H54 (cell line): ENCODE data around the gene FAM161B.
"Not testable (repeated sequence)": the region's sequence is repeated elsewhere in the genome, so short reads cannot be mapped to it uniquely, and the experiment has no call there.

Source experiments
- DNase-seq: peaks from one replicate; pipeline ENCODE4 v3.0.0; 2011; ENCODE audit warnings: low spot score, mixed read lengths; ENCODE audit not compliant: insufficient read length
- FAIRE-seq: peaks from 3 replicates; lab custom pipeline; 2011; peaks lifted over from hg19 to GRCh38; lab: Jason Lieb, UNC
- POLR2A ChIP-seq: IDR thresholded peaks from 2 replicates; pipeline ENCODE4 v1.6.1; 2011; ENCODE audit warnings: low read depth, mild to moderate bottlenecking, low read length

The FAM161B gene, protein sequence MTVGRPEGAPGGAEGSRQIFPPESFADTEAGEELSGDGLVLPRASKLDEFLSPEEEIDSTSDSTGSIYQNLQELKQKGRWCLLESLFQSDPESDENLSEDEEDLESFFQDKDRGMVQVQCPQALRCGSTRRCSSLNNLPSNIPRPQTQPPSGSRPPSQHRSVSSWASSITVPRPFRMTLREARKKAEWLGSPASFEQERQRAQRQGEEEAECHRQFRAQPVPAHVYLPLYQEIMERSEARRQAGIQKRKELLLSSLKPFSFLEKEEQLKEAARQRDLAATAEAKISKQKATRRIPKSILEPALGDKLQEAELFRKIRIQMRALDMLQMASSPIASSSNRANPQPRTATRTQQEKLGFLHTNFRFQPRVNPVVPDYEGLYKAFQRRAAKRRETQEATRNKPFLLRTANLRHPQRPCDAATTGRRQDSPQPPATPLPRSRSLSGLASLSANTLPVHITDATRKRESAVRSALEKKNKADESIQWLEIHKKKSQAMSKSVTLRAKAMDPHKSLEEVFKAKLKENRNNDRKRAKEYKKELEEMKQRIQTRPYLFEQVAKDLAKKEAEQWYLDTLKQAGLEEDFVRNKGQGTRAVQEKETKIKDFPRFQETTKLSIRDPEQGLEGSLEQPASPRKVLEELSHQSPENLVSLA

DNA sequence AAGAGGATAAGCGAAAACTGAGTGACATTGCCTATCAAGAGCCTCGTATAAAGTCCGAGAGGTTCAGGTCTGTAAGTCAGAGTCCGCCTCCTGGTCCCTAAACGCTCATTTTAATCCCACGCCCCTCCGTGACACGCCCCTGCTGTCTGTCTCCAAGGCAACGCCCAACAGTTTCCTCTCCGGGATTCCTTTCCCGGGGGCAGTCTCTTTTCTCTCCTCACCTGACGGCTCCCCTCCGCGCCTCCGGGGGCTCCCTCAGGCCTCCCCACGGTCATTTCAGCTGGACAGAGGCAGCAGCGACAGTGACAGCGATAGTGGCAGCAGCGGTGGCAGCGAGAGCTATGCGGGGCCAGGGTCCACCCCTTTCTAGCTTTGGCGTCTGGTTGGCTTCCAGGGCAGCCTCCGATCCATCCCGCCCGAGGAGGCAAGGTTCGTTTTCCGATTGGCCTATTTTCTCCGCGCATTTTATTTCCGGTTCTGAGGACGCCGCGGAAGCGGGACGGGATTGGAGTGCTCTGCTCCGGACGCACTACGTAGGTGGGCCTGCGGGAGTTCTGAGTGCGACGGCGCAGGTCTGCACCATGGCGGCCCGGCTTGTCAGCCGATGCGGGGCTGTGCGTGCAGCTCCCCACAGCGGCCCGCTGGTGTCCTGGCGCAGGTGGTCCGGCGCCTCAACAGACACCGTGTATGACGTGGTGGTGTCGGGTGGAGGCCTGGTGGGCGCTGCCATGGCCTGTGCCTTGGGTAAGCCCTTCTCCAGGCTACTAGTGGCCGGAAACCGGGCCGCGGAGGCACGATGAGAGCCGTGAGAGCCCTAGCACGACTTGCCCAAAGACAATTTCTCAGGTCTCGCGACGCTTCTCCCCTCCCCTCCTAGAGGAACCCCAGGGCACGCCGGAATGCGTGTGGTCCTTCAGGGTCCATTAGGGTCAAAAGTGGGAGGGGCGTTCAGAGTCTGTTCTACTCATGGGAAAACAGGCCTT lies at the start of gene FAM161B, which contains the start of gene COQ6:
Gene FAM161B, minus strand, starts transcription at position 343 of the 983 bp plus-strand sequence. Its CDS starts 68 bp downstream, at position 275.
Gene COQ6, plus strand, starts transcription at position 551 of the 983 bp plus-strand sequence. Its CDS starts 31 bp downstream, at position 582.
- DNase-seq, result peak; percentile 78
- FAIRE-seq, result peak; percentile 81
- TF ChIP-seq POLR2A, result peak; percentile 66

DNA sequence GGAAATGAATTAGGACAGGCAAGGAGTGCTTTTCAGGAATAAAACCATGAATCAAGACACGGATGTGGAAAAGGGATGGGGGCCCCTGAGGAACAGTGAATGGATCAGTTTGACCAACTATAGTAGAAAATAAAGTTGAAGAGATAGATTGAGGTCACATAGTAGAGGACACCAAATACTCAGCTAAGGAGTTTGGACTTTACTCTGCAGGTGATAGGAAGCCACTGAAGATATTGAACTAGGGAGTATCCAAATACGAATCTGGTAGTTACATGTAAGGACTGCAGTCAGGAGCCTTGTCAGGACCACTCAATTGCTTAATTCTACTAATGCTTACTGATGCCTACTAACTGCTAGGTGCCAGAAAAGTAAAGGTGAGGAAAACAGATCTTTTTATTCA lies 48.8 kb upstream of the FAM161B start:
- no peak for FAIRE-seq
- no peak for TF ChIP-seq POLR2A
- DNase-seq, result no peak

DNA sequence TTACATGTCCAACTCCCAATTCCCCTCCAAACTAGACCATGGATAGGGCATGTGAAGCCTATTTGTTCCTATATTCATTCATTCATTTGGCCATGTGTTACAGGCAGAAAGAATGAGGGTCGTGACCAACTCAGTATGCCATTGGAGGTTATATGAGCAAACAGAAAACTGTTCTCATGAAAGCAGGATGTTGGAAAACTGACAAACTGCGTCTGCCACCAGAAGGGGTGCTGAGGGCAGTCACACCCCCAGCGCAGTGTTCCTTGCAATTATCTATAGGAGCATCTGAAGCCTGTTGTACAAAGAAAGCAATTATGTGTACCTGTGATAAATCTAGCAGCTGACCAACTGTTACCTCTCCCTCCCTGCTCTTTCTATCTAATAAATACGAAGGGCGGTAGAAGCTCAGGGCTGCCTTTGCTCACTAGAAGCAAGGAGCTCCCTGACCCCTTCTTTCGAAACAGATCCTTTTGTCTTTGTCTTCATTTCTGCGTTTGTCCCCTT lies 48.1 kb upstream of the FAM161B start:
- FAIRE-seq (no peak), DNase-seq (no peak)
- no peak for TF ChIP-seq POLR2A

DNA sequence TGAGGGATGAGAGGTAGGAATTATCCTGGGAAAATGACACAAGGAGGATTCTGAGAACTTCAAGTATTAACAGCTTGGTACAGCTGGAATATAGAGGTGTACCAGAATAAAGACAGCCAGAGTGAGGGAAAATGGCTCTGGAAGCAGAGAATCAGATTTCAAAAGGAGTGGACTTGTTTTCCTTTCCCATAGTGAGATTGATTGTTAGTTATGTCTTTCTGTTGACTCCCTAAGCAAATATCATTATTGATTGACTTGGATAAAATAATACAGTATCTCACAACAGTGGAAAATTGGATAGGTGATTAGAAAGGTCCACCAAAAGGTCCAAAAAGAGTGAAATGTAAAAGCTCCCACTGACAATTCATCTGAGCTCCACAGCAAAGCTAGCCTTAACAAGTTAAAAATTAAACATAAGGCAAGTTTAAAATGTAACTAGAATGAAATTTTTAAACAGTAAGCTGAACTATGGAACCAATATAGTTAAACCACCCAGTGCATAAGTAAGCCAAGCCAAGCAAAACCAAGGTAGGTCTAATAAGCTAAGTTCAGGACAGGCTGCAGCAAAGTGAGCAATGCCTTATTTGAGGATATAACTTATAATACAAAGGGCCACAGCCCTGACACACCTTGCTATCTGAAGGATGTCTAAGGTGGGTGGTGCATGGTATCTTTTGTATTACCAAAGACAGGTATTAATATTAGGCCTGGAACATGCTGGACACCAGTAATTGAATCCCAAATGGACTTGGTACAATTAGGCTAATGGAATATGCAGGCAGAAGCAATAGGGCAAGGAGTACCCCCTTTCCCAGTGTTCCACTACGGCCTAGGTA lies 47.4 kb upstream of the FAM161B start:
- DNase-seq (no peak), FAIRE-seq (no peak)
- TF ChIP-seq POLR2A, result no peak

DNA sequence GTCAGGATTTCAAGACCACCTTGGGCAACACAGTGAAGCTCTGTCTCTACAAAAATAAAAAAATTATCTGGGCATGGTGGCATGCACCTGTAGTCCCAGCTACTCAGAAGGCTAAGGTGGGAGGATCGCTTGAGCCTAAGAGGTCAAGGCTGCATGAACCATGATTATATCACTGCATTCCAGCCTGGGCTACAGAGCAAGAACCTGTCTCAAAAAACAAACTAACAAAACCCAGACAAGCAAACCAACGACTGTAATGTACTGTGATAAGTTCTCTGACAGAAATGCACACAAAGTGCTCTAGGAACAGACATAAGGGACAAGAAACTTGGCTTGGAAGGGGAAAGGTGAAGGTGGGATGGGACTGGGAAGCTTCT lies 46.8 kb upstream of the FAM161B start:
- TF ChIP-seq POLR2A, result no peak

GRCh38 chr14:73995977-73996378 lies 46.1 kb upstream of the FAM161B start:
- DNase-seq (no peak), FAIRE-seq (no peak)
- no peak for TF ChIP-seq POLR2A

More for the DNA sequence above, 46.8 kb upstream of the FAM161B start:
- DNase-seq (no peak), FAIRE-seq (no peak)

DNA sequence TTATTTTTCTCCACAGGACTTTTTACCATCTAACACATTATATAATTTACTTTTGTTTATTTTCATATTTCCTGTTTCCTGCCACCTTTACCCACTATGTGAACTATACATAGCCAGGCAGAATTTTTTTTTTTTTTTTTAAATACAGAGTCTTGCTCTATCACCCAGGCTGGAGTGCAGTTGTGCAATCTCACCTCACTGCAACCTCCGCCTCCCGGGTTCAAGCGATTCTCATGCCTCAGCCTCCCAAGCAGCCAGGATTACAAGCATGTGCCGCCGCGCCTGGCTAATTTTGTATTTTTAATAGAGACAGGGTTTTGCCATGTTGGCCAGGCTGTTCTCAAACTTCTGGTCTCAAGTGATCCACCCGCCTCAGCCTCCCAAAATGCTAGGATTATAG lies 45.0 kb upstream of the FAM161B start:
- not testable (repeated sequence) for FAIRE-seq

GRCh38 chr14:73991092-73991491 lies 41.2 kb upstream of the FAM161B start:
- TF ChIP-seq POLR2A, result no peak
- FAIRE-seq, result no peak
- no peak for DNase-seq

More for the DNA sequence above, 45.0 kb upstream of the FAM161B start:
- DNase-seq, result not testable (repeated sequence)

GRCh38 chr14:73988656-73989055 lies 38.8 kb upstream of the FAM161B start:
- FAIRE-seq, DNase-seq: not testable (repeated sequence)

GRCh38 chr14:73988065-73988464 lies 38.2 kb upstream of the FAM161B start:
- DNase-seq (no peak), FAIRE-seq (no peak)
- TF ChIP-seq POLR2A, result no peak

DNA sequence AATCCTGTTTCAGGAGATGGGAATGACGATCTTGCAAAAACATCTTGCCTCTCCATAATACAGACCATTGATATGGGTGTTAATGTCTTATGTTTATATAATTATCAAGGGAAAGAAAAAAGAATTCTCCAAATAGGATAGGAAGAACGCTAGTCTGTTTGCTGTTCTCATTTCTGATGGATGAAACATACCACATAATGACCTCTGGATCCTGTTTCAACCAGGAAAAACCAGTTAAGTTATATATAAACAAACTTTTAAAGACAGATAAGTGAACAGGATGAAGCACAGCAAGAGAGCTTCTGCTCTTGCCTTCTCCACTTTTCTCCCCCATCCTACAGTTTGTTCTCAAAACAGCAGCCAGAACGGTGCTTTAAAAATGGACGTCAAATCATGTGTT lies 28.0 kb upstream of the FAM161B start:
- FAIRE-seq (no peak), DNase-seq (no peak)
- no peak for TF ChIP-seq POLR2A

- TF ChIP-seq POLR2A, result no peak
- no peak for FAIRE-seq
- DNase-seq, result no peak
Measured at GRCh38 chr14:73976125-73976524, 26.2 kb upstream of the FAM161B start.
